IMR-90 (cell line): Measurements from ENCODE around the gene MBOAT2. TPM values are rescaled to one million over a fixed set of nuclear protein-coding genes. Genes with fewer than 3 reads are reported as not detected.

Source experiments
- ATAC-seq: fragments of 200-7000 bp; cut with Tn5 transposase; 2 replicates; pipeline ENCODE4 v1.9.1; 2020; ENCODE audit warnings: low read depth, mild to moderate bottlenecking, moderate library complexity
- BruUV-seq: library from RNA; stranded (reverse); fragments of 400-500 nt; replicated peaks from 2 replicates; lab custom pipeline; 2021; lab: Mats Ljungman, UMichigan
- CTCF ChIA-PET: fragments of 300-600 bp; formaldehyde crosslinking; extraction: SDS; loops from one replicate; lab custom pipeline; 2021; ENCODE audit warnings: antibody characterized with exemption; lab: Yijun Ruan, JAX
- POLR2A ChIA-PET: fragments of 300-600 bp; sonication (Branson Sonifier 250); formaldehyde crosslinking; loops from one replicate; lab custom pipeline; 2022; ENCODE audit warnings: antibody characterized with exemption; ENCODE audit not compliant: unreplicated experiment; lab: Charles Lee
- DNase-seq: peaks from one replicate; pipeline ENCODE4 v3.0.0; 2013
- H2AFZ ChIP-seq: replicated peaks from 2 replicates; pipeline ENCODE3; 2013; ENCODE audit warnings: low read length, mild to moderate bottlenecking; ENCODE audit not compliant: poor library complexity
- H2AK5ac ChIP-seq: 2 replicates; pipeline ENCODE4 v1.6.1; 2013; ENCODE audit warnings: low read depth, low read length, inconsistent platforms
- H2AK9ac ChIP-seq: replicated peaks from 2 replicates; pipeline ENCODE3; 2013; ENCODE audit warnings: mild to moderate bottlenecking, low read depth, low read length, moderate library complexity; ENCODE audit not compliant: poor library complexity
- H2BK120ac ChIP-seq: 2 replicates; pipeline ENCODE4 v1.6.1; 2013; ENCODE audit warnings: low read depth, low read length, inconsistent platforms
- H2BK15ac ChIP-seq: 3 replicates; pipeline ENCODE4 v1.6.1; 2013; ENCODE audit warnings: low read depth, low read length, inconsistent platforms
- H2BK20ac ChIP-seq: 2 replicates; pipeline ENCODE4 v1.6.1; 2013; ENCODE audit warnings: low read depth, mild to moderate bottlenecking, inconsistent platforms, low read length, moderate library complexity
- H2BK5ac ChIP-seq: 2 replicates; pipeline ENCODE4 v1.6.1; 2013; ENCODE audit warnings: mild to moderate bottlenecking, low read depth, low read length, inconsistent platforms; ENCODE audit not compliant: poor library complexity, severe bottlenecking
- H3K14ac ChIP-seq: replicated peaks from 2 replicates; pipeline ENCODE4 v1.6.1; 2013; ENCODE audit warnings: low read depth, low read length, inconsistent platforms
- H3K18ac ChIP-seq: 2 replicates; pipeline ENCODE4 v1.6.1; 2013; ENCODE audit warnings: low read depth, low read length, control low read depth
- H3K23ac ChIP-seq: 2 replicates; pipeline ENCODE4 v1.6.1; 2013; ENCODE audit warnings: low read depth, low read length, inconsistent platforms
- H3K27ac ChIP-seq: 2 replicates; pipeline ENCODE4 v1.5.1; 2013; ENCODE audit warnings: mild to moderate bottlenecking, control low read depth, low read length; ENCODE audit not compliant: insufficient read depth
- H3K27me3 ChIP-seq: 2 replicates; pipeline ENCODE4 v1.6.1; 2013; ENCODE audit warnings: low read length; ENCODE audit not compliant: control insufficient read depth, insufficient read depth
- H3K36me3 ChIP-seq: 2 replicates; pipeline ENCODE4 v1.6.1; 2013; ENCODE audit warnings: low read length, mixed read lengths; ENCODE audit not compliant: control insufficient read depth, insufficient read depth
- H3K4ac ChIP-seq: 2 replicates; pipeline ENCODE4 v1.6.1; 2013; ENCODE audit warnings: low read depth, low read length, inconsistent platforms
- H3K4me1 ChIP-seq: 2 replicates; pipeline ENCODE4 v1.6.1; 2013; ENCODE audit warnings: low read length, mixed read lengths; ENCODE audit not compliant: control insufficient read depth, insufficient read depth
- H3K4me2 ChIP-seq: 2 replicates; pipeline ENCODE4 v1.6.1; 2013; ENCODE audit warnings: low read depth, mild to moderate bottlenecking, control low read depth, low read length, moderate library complexity
- H3K4me3 ChIP-seq: 2 replicates; pipeline ENCODE4 v1.5.1; 2013; ENCODE audit warnings: low read depth, mild to moderate bottlenecking, control low read depth, low read length, moderate library complexity; ENCODE audit not compliant: insufficient read depth
- H3K56ac ChIP-seq: 2 replicates; pipeline ENCODE4 v1.6.1; 2013; ENCODE audit warnings: low read length, inconsistent platforms; ENCODE audit not compliant: insufficient read depth; ENCODE audit errors: extremely low read depth
- H3K79me1 ChIP-seq, 2 experiments: 2 replicates each; pipeline ENCODE4 v1.6.1; 2013; ENCODE audit warnings: low read length in 2 of 2, inconsistent platforms in 1 of 2, low read depth in 1 of 2
- H3K9ac ChIP-seq: 2 replicates; pipeline ENCODE4 v1.6.1; 2013; ENCODE audit warnings: low read depth, low read length, control low read depth
- H3K9me1 ChIP-seq: 2 replicates; pipeline ENCODE4 v1.6.1; 2013; ENCODE audit warnings: low read length, inconsistent platforms; ENCODE audit not compliant: insufficient read depth
- H3K9me3 ChIP-seq: 2 replicates; pipeline ENCODE4 v1.6.1; 2013; ENCODE audit warnings: low read length; ENCODE audit not compliant: control insufficient read depth, insufficient read depth
- H4K20me1 ChIP-seq: 2 replicates; pipeline ENCODE4 v1.6.1; 2013; ENCODE audit warnings: low read length, inconsistent platforms; ENCODE audit not compliant: insufficient read depth
- H4K5ac ChIP-seq: 2 replicates; pipeline ENCODE4 v1.6.1; 2013; ENCODE audit warnings: mild to moderate bottlenecking, low read depth, low read length, control low read depth
- H4K8ac ChIP-seq, 2 experiments: 2 replicates each; pipeline ENCODE4 v1.6.1; 2013; ENCODE audit warnings: low read depth in 2 of 2, low read length in 2 of 2, control low read depth in 1 of 2, inconsistent platforms in 1 of 2
- H4K91ac ChIP-seq: 2 replicates; pipeline ENCODE4 v1.6.1; 2013; ENCODE audit warnings: low read depth, low read length, inconsistent platforms; ENCODE audit not compliant: insufficient read depth
- BHLHE40 ChIP-seq: fragments of 150-350 bp; IDR thresholded peaks from 2 replicates; pipeline ENCODE4 v1.6.1; 2016; ENCODE audit warnings: mild to moderate bottlenecking, low read depth, low read length
- ELK1 ChIP-seq: fragments of 150-350 bp; IDR thresholded peaks from 2 replicates; pipeline ENCODE4 v1.6.1; 2016; ENCODE audit warnings: low read depth, mild to moderate bottlenecking, low read length, moderate library complexity, borderline replicate concordance
- RCOR1 ChIP-seq: IDR thresholded peaks from 2 replicates; pipeline ENCODE4 v1.6.1; 2012; ENCODE audit warnings: mild to moderate bottlenecking, low read length, improper control_type of control experiment; ENCODE audit not compliant: insufficient replicate concordance
- SMC3 ChIP-seq: fragments of 150-350 bp; IDR thresholded peaks from 2 replicates; pipeline ENCODE4 v1.6.1; 2016; ENCODE audit warnings: low read depth, mild to moderate bottlenecking, antibody characterized with exemption, low read length, moderate library complexity
- WGBS, 2 experiments: methylation state at CpG; one replicate each; pipeline versions ENCODE4 v1.1.5 to v1.1.7; 2013; ENCODE audit warnings: missing lambda C conversion rate in 2 of 2; ENCODE audit not compliant: insufficient read length in 1 of 2; ENCODE audit errors: extremely low coverage in 2 of 2; 5-methylcytosine and 5-hydroxymethylcytosine counted together
- dilution Hi-C: fragments of 300-500 bp; cut with HindIII; formaldehyde crosslinking; loops from one replicate; pipeline ENCODE4 v1.14.3; 2018; ENCODE audit warnings: low sequenced_read_pairs; ENCODE audit not compliant: unreplicated experiment
- in situ Hi-C: fragments of 300-500 bp; cut with MboI; formaldehyde crosslinking; loops from 3 replicates; pipeline ENCODE4 v1.14.3; 2019; ENCODE audit warnings: low sequenced_read_pairs, inconsistent platforms, mixed read lengths
- intact Hi-C: fragments of 100-400 bp; cut with micrococcal nuclease; formaldehyde crosslinking; loops from 2 replicates; pipeline ENCODE4 v1.10.0; 2022
- polyA plus RNA-seq, 3 experiments: library from polyadenylated mRNA; depleted of rRNA; stranded (reverse); fragments of >200 nt; gene quantifications; 2 replicates each; pipeline ENCODE4 v1.2.3, GENCODE V29; 2012; ENCODE audit warnings: low replicate concordance in 1 of 3
- total RNA-seq: library from RNA; depleted of rRNA; stranded (reverse); fragments of >200 nt; gene quantifications from 2 replicates; pipeline ENCODE4 v1.2.3, GENCODE V29; 2012

Gene MBOAT2
- total and polyA plus RNA-seq, 2 of the 4 experiments (the other 2 are of a cell fraction), result 33.9 to 102 TPM

DNA sequence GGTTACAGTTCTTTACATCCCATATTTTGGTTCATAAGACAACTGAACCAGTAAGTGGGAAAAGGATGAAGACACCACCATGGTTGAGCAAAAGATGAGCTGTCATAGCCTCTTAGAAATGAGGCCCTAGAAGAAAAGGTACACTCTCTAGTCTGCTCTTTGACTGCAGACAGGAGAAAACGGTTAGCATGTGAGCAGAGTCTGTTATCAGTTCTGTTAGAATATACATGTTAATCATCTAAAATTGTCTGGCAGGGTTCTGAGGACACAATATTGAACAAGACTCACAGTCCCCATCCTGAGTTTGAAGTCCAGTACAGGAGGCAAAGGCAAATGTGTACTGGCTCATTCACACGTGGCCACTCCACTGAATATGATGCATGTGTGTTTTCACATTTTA lies 78.1 kb downstream of the MBOAT2 start:
- Histone ChIP-seq H3K23ac (no peak overlapping the region), H3K4me3 (no peak overlapping the region), H3K4me1 (peaks cover 12% of the 10 kb centered on the region), H4K91ac (no peak overlapping the region), H2BK5ac (no peak overlapping the region), H4K8ac (no peak overlapping the region), H2BK20ac (no peak overlapping the region), H3K18ac (no peak overlapping the region), H3K9me1 (peaks cover 8% of the 10 kb centered on the region), H2AFZ (no peak overlapping the region), H3K9ac (no peak overlapping the region), H4K5ac (no peak overlapping the region), H3K56ac (no peak overlapping the region), H2BK120ac (no peak overlapping the region), H3K79me1 (peaks cover 19 to 32% of the 10 kb centered on the region in 2 experiments), H3K4ac (no peak overlapping the region), H3K27me3 (no peaks in the 10 kb centered on the region), H2AK5ac (no peak overlapping the region), H3K9me3 (no peaks in the 10 kb centered on the region), H3K4me2 (no peak overlapping the region), H4K20me1 (no peaks in the 10 kb centered on the region), H2AK9ac (no peak overlapping the region), H2BK15ac (no peak overlapping the region), H3K27ac (no peak overlapping the region), H3K36me3 (peaks cover 2% of the 10 kb centered on the region), H3K14ac (no peak overlapping the region)
- dilution Hi-C loops, result no loop called here
- no TSS peak for BruUV-seq
- TF ChIP-seq SMC3 (no peak), ELK1 (no peak), RCOR1 (no peak), BHLHE40 (no peak)
- no CpG with 5 or more reads among the region's 2 CpGs for WGBS, 2 experiments
- DNase-seq, result no peak
- in situ Hi-C loops, result no loop called here
- ChIA-PET CTCF (no interaction called here), POLR2A (no interaction called here)
- ATAC-seq, result no peak
- intact Hi-C loops, result no loop called here
